PC-3 (cell line): ENCODE measurements around the gene SLC26A11.

Experiments
- CTCF ChIP-seq: fragments of 300-600 bp; sonication (generic); conservative IDR thresholded peaks from 2 replicates; pipeline ENCODE4 v1.5.1; 2017; ENCODE audit warnings: antibody characterized with exemption, low read depth, mild to moderate bottlenecking, low read length
- EZH2 ChIP-seq: fragments of 300-600 bp; sonication (generic); IDR thresholded peaks from one replicate; pipeline ENCODE4 v1.6.1; 2017; ENCODE audit warnings: antibody characterized with exemption, mild to moderate bottlenecking, low read length; ENCODE audit not compliant: unreplicated experiment
- EZH2phosphoT487 ChIP-seq: fragments of 300-600 bp; sonication (generic); IDR thresholded peaks from 2 replicates; pipeline ENCODE4 v1.6.1; 2018; ENCODE audit warnings: mild to moderate bottlenecking, antibody characterized with exemption, low read length, borderline replicate concordance

DNA sequence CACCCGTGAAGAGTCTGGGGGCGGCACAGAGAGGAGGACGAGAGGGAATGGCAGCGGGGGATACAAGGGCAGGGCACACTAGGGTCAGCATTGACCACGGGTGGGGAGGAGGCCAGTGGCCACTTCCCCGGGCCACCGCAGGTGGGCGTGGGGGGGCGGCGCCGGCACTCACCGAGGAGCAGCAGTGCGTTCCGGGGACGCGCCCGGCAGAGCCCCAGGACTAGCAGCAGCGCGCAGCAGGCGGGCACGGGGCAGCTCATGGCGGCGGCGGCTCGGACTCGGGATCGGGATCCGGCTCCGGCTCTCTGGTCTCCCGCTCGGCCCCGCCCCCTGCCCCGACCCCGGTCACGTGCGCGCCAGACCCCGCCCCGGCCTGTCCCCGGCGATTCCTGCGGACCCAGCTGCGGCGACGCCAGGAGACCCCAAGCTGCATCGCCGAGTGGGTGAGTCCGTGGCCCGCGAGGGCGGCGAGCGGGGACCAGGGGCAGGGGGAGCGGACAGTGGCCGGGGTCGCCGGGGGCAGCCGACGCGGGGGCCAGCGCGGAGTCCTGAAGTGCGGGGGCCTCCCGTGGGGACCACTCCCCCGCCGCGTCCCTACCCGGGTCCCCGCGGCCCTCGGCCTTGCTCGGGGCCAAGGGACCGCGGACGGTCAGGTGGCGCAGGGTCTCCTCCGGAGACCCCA lies at the start of gene SLC26A11, which contains the start of gene SGSH:
- TF ChIP-seq CTCF (0 out of 2 replicates have a peak, but pooled peaks have one; percentile 10), EZH2 (no peak), EZH2phosphoT487 (no peak)
